ENCODE data around the gene TMEM200C.

DNA sequence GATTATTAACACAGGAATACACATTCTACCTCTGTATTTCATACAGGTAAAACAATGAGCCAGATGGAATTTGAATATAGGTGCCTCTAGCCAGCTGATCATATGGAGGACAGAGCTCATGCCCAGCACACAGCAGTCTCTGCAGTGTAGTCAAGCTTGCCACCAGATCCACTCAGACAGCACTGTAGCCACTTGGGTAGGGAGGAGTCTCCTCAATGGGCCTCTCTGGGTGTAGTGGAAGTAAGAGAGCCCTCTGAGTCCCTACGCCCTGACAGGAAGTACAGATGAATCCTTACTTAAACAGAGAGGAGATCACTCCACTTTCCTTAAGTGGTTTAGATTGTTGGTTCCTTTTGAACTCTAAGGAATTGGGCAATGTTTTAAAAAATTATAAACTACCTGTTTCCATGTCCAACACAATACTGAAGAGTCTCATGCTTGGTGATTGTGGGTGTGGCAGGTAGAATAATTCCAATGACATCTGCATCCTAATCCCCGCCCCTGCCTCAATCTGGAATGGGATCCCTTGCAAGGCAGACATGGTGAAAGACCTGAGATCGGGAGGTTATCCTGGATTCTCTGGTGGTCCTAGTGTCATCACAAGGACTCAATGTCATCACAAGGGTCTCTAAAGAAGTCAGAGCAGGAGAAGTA, 23.0 kb upstream of the TMEM200C start:
- TF ChIP-seq, protein P1, sequence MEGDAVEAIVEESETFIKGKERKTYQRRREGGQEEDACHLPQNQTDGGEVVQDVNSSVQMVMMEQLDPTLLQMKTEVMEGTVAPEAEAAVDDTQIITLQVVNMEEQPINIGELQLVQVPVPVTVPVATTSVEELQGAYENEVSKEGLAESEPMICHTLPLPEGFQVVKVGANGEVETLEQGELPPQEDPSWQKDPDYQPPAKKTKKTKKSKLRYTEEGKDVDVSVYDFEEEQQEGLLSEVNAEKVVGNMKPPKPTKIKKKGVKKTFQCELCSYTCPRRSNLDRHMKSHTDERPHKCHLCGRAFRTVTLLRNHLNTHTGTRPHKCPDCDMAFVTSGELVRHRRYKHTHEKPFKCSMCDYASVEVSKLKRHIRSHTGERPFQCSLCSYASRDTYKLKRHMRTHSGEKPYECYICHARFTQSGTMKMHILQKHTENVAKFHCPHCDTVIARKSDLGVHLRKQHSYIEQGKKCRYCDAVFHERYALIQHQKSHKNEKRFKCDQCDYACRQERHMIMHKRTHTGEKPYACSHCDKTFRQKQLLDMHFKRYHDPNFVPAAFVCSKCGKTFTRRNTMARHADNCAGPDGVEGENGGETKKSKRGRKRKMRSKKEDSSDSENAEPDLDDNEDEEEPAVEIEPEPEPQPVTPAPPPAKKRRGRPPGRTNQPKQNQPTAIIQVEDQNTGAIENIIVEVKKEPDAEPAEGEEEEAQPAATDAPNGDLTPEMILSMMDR (IDR thresholded peaks at IDR 0.05; ENCODE audit: insufficient read depth, low read length, poor library complexity, severe bottlenecking): no peak
- TF ChIP-seq EZH2phosphoT487 (conservative IDR thresholded peaks at IDR 0.05; ENCODE audit: low read length): no peak
